ENCODE results near the gene ACSS3. TPM values are rescaled to one million over a fixed set of nuclear protein-coding genes. Genes with fewer than 3 reads are reported as not detected.

Gene ACSS3
- total and polyA plus RNA-seq, 9 of the 15 experiments (the other 6 are each of a cell fraction or from before 2014, with no cell fraction given), result 0.40 TPM; not detected in 8

- Histone ChIP-seq H3K9ac (ENCODE audit: insufficient read depth in 1 of 2, low read depth in 2 of 2, low read length in 2 of 2) (no peak overlapping the region), H3K79me2 (ENCODE audit: control insufficient read depth, insufficient read depth, low read length) (no peaks in the 10 kb centered on the region), H3K4me3 (no peak overlapping the region), H3K36me3 (ENCODE audit: control insufficient read depth, insufficient read depth, low read length) (no peaks in the 10 kb centered on the region), H3K27ac (ENCODE audit: extremely low read depth, low read depth, low read length) (no peak overlapping the region), H2AFZ (ENCODE audit: low read depth, low read length) (no peak overlapping the region), H3K27me3 (ENCODE audit: control insufficient read depth in 2 of 2, insufficient read depth in 2 of 2, low read length in 2 of 2) (no peaks in the 10 kb centered on the region), H3K9me1 (ENCODE audit: control insufficient read depth, insufficient read depth, low read length) (no peaks in the 10 kb centered on the region), H3K4me1 (replicated peaks in 1 of 2; ENCODE audit: control insufficient read depth in 2 of 2, insufficient read depth in 2 of 2, low read length in 2 of 2) (no peaks in the 10 kb centered on the region), H3K4me2 (ENCODE audit: insufficient read depth, low read length) (no peak overlapping the region), H4K20me1 (replicated peaks; ENCODE audit: control insufficient read depth, insufficient read depth, low read length) (no peaks in the 10 kb centered on the region), H3K9me3 (replicated peaks; ENCODE audit: control insufficient read depth, insufficient read depth, low read depth, low read length) (no peaks in the 10 kb centered on the region)
- ATAC-seq, result no peak
- in situ Hi-C loops (cut with MboI) (no loop called here), intact Hi-C loops (cut with micrococcal nuclease) (no loop called here)
- no peak for FAIRE-seq
- CTCF ChIA-PET (ENCODE audit: low intra/inter-chr PET ratio), result no interaction called here
- under 1% methylated on average over 8 of the region's 8 CpGs for WGBS (ENCODE audit: insufficient coverage, low coverage, missing lambda C conversion rate)
- BruUV-seq (replicated peaks), result no TSS peak
- no peak for TF ChIP-seq ZBTB17 (CRISPR knock-in tag; IDR thresholded peaks at IDR 0.05)
- peak; percentile 90 for TF ChIP-seq CEBPB (tag; IDR thresholded peaks at IDR 0.05)
- no peak for TF ChIP-seq CEBPG (CRISPR knock-in tag; IDR thresholded peaks at IDR 0.05)
- peak; percentile 25 to 97; a peak in 2 of 4 replicates for TF ChIP-seq CEBPG (tag; conservative IDR thresholded peaks at IDR 0.05 in 1 of 2, IDR thresholded peaks at IDR 0.05 in 1 of 2)
- no peak for DNase-seq (ENCODE audit: extremely low read depth in 1 of 4, low spot score in 3 of 4)
- POLR2A ChIA-PET, result no interaction called here
Measured at GRCh38 chr12:81125691-81126090, 47.8 kb downstream of the ACSS3 start.

GRCh38 chr12:81128930-81129554 is 51.2 kb downstream of the ACSS3 start:
- Histone ChIP-seq H3K79me2 (ENCODE audit: control insufficient read depth, insufficient read depth, low read length) (no peaks in the 10 kb centered on the region), H3K9me3 (replicated peaks; ENCODE audit: control insufficient read depth, insufficient read depth, low read depth, low read length) (no peaks in the 10 kb centered on the region), H3K4me2 (ENCODE audit: insufficient read depth, low read length) (no peak overlapping the region), H3K4me3 (no peak overlapping the region), H3K27ac (ENCODE audit: extremely low read depth, low read depth, low read length) (no peak overlapping the region), H3K27me3 (ENCODE audit: control insufficient read depth in 2 of 2, insufficient read depth in 2 of 2, low read length in 2 of 2) (no peaks in the 10 kb centered on the region), H4K20me1 (replicated peaks; ENCODE audit: control insufficient read depth, insufficient read depth, low read length) (no peaks in the 10 kb centered on the region), H3K9me1 (ENCODE audit: control insufficient read depth, insufficient read depth, low read length) (no peaks in the 10 kb centered on the region), H3K36me3 (ENCODE audit: control insufficient read depth, insufficient read depth, low read length) (no peaks in the 10 kb centered on the region), H3K4me1 (replicated peaks in 1 of 2; ENCODE audit: control insufficient read depth in 2 of 2, insufficient read depth in 2 of 2, low read length in 2 of 2) (no peaks in the 10 kb centered on the region), H2AFZ (ENCODE audit: low read depth, low read length) (no peak overlapping the region), H3K9ac (ENCODE audit: insufficient read depth in 1 of 2, low read depth in 2 of 2, low read length in 2 of 2) (no peak overlapping the region)
- WGBS (ENCODE audit: insufficient coverage, low coverage, missing lambda C conversion rate), result 4% methylated on average over 2 of the region's 2 CpGs
- ChIA-PET POLR2A (no interaction called here), CTCF (ENCODE audit: low intra/inter-chr PET ratio) (no interaction called here)
- intact Hi-C loops (cut with micrococcal nuclease), result no loop called here
- FAIRE-seq (peak; percentile 69), DNase-seq (ENCODE audit: extremely low read depth in 1 of 4, low spot score in 3 of 4) (peak; percentile 7 to 18 (median 10)), ATAC-seq (no peak)
- in situ Hi-C loops (cut with MboI), result no loop called here
- BruUV-seq (replicated peaks), result no TSS peak
- TF ChIP-seq BMI1 (IDR thresholded peaks at IDR 0.05; ENCODE audit: low read length) (no peak), RAD21 (CRISPR knock-in tag; conservative IDR thresholded peaks at IDR 0.05 in 1 of 2, IDR thresholded peaks at IDR 0.05 in 1 of 2) (peak in 1 of 2 experiments; percentile 46; a peak in 2 of 4 replicates), ZNF354B (CRISPR knock-in tag; IDR thresholded peaks at IDR 0.05) (no peak), ZNF561 (CRISPR knock-in tag; conservative IDR thresholded peaks at IDR 0.05) (no peak), MAX (CRISPR knock-in tag; IDR thresholded peaks at IDR 0.05) (no peak), ZNF696 (CRISPR knock-in tag; conservative IDR thresholded peaks at IDR 0.05) (no peak), SMARCA4 (IDR thresholded peaks at IDR 0.05) (no peak), HDAC8 (tag; IDR thresholded peaks at IDR 0.05) (no peak), CTCF (IDR thresholded peaks at IDR 0.05 in 2 of 3, conservative IDR thresholded peaks at IDR 0.05 in 1 of 3; ENCODE audit: insufficient read depth in 2 of 3, low read depth in 1 of 3, low read length in 3 of 3) (peak; percentile 10 to 47 (median 42); a peak in 5 of 6 replicates)

Data from K562 (cell line).